ENCODE results near the gene MIGA2. TPM values are rescaled to one million over a fixed set of nuclear protein-coding genes. Genes with fewer than 3 reads are reported as not detected.

Gene MIGA2
- total and polyA plus RNA-seq, 9 of the 15 experiments (the other 6 are each of a cell fraction or from before 2014, with no cell fraction given), result 0.15 to 54.1 (median 18.0) TPM

GRCh38 chr9:129093602-129094386 lies 57.4 kb downstream of the MIGA2 start:
- Histone ChIP-seq H3K27me3 (ENCODE audit: control insufficient read depth in 2 of 2, insufficient read depth in 2 of 2, low read length in 2 of 2) (no peaks in the 10 kb centered on the region), H3K27ac (ENCODE audit: extremely low read depth, low read depth, low read length) (no peak overlapping the region), H3K9me3 (replicated peaks; ENCODE audit: control insufficient read depth, insufficient read depth, low read depth, low read length) (no peaks in the 10 kb centered on the region), H3K79me2 (ENCODE audit: control insufficient read depth, insufficient read depth, low read length) (no peaks in the 10 kb centered on the region), H4K20me1 (replicated peaks; ENCODE audit: control insufficient read depth, insufficient read depth, low read length) (no peaks in the 10 kb centered on the region), H3K9me1 (ENCODE audit: control insufficient read depth, insufficient read depth, low read length) (no peaks in the 10 kb centered on the region), H3K9ac (ENCODE audit: insufficient read depth in 1 of 2, low read depth in 2 of 2, low read length in 2 of 2) (peak overlapping the region in 1 of 2 experiments; percentile 77; a peak in 2 of 4 replicates), H2AFZ (ENCODE audit: low read depth, low read length) (no peak overlapping the region), H3K36me3 (ENCODE audit: control insufficient read depth, insufficient read depth, low read length) (peaks cover 18% of the 10 kb centered on the region; the same call in 2 of the 3 replicates), H3K4me2 (ENCODE audit: insufficient read depth, low read length) (no peak overlapping the region), H3K4me1 (replicated peaks in 1 of 2; ENCODE audit: control insufficient read depth in 2 of 2, insufficient read depth in 2 of 2, low read length in 2 of 2) (peaks cover 0 to 32% of the 10 kb centered on the region in 2 experiments; a peak in 2 of 5 replicates), H3K4me3 (no peak overlapping the region)
- WGBS (ENCODE audit: insufficient coverage, low coverage, missing lambda C conversion rate), result 65% methylated on average over 20 of the region's 20 CpGs
- CTCF ChIA-PET (ENCODE audit: low intra/inter-chr PET ratio), result no interaction called here
- POLR2A ChIA-PET, result interaction anchor here (0.6 to 1.8 kb wide), 4 partner anchors 21 to 143 kb away, joined by 3 to 6 read pairs (median 4); no protein-coding TSS in a partner anchor
- intact Hi-C loops (cut with micrococcal nuclease), result no loop called here
- no TSS peak for BruUV-seq (replicated peaks)
- ATAC-seq (no peak; the same call in 2 of the 3 replicates), DNase-seq (ENCODE audit: extremely low read depth in 1 of 4, low spot score in 3 of 4) (no peak), FAIRE-seq (no peak)
- in situ Hi-C loops (cut with MboI), result no loop called here
- no peak for TF ChIP-seq HDAC1 (IDR thresholded peaks at IDR 0.05)
- TF ChIP-seq EGR1 (conservative IDR thresholded peaks at IDR 0.05), result no peak
- TF ChIP-seq RBFOX2 (IDR thresholded peaks at IDR 0.05; ENCODE audit: low read depth, low read length), result no peak
- no peak for TF ChIP-seq CEBPG (CRISPR knock-in tag; IDR thresholded peaks at IDR 0.05)
- TF ChIP-seq CEBPG (tag; conservative IDR thresholded peaks at IDR 0.05 in 1 of 2, IDR thresholded peaks at IDR 0.05 in 1 of 2), result no peak
- peak; percentile 47 for TF ChIP-seq POLR2G (IDR thresholded peaks at IDR 0.05; ENCODE audit: low read depth, low read length)
